Esophagus (tissue), 2 donors: ENCODE results near the gene ADAMTSL1. TPM values are rescaled to one million over a fixed set of nuclear protein-coding genes. Genes with fewer than 3 reads are reported as not detected.
A peak's percentile ranks its signal among the peaks of the same experiment; 100 is the strongest.

ENCODE experiments used
- H3K27ac ChIP-seq, 2 donors: one replicate each; pipeline ENCODE4 v1.5.1; 2013; ENCODE audit warnings: low read depth in 2 of 2, mild to moderate bottlenecking in 2 of 2, inconsistent platforms in 1 of 2, low read length in 1 of 2, moderate library complexity in 1 of 2
- H3K27me3 ChIP-seq, 2 donors: one replicate each; pipeline ENCODE4 v1.6.1; 2013; ENCODE audit warnings: low read length in 2 of 2, control low read depth in 1 of 2, mild to moderate bottlenecking in 1 of 2; ENCODE audit not compliant: insufficient read depth in 2 of 2, control insufficient read depth in 1 of 2
- H3K36me3 ChIP-seq, 2 donors: one replicate each; pipeline ENCODE4 v1.6.1; 2013; ENCODE audit warnings: low read length in 1 of 2; ENCODE audit not compliant: control insufficient read depth in 2 of 2, insufficient read depth in 2 of 2
- H3K4me1 ChIP-seq, 2 donors: one replicate each; pipeline ENCODE4 v1.6.1; 2013; ENCODE audit warnings: low read length in 1 of 2; ENCODE audit not compliant: control insufficient read depth in 2 of 2, insufficient read depth in 2 of 2
- H3K4me3 ChIP-seq, 2 donors: one replicate each; pipeline ENCODE4 v1.5.1; 2013; ENCODE audit warnings: low read length in 2 of 2, mild to moderate bottlenecking in 2 of 2, low read depth in 1 of 2, moderate library complexity in 1 of 2
- H3K9me3 ChIP-seq, 2 donors: one replicate each; pipeline ENCODE4 v1.6.1; 2013; ENCODE audit warnings: mild to moderate bottlenecking in 2 of 2, low read depth in 1 of 2, low read length in 1 of 2, moderate library complexity in 1 of 2; ENCODE audit not compliant: control insufficient read depth in 2 of 2, insufficient read depth in 1 of 2
- WGBS, 2 donors: extraction: QIAGEN DNeasy Blood & Tissue Kit; methylation state at CpG; one replicate each; pipeline ENCODE4 v1.1.7; 2013; 5-methylcytosine and 5-hydroxymethylcytosine counted together
- polyA plus RNA-seq, 2 donors: library from polyadenylated mRNA; stranded (reverse); fragments of 200-250 nt; gene quantifications; one replicate each; pipeline ENCODE4 v1.2.3, GENCODE V29; 2013
- donor health status: healthy with polysubstance abuse.
- donor health status: Bipolar disorder and iron deficiency.

Gene ADAMTSL1
- polyA plus RNA-seq, 2 donors: 1.2 to 1.8 TPM

GRCh38 chr9:18478501-18479361 lies 4.8 kb downstream of the ADAMTSL1 start:
- no peak overlapping the region for H3K27ac ChIP-seq
- H3K4me1 ChIP-seq: no peaks in the 10 kb centered on the region
- no peaks in the 10 kb centered on the region for H3K27me3 ChIP-seq
- no peak overlapping the region for H3K4me3 ChIP-seq
- 79 to 87% methylated on average over 7 of the region's 7 CpGs for WGBS, 2 donors
- H3K36me3 ChIP-seq: no peaks in the 10 kb centered on the region
- no peaks in the 10 kb centered on the region for H3K9me3 ChIP-seq

- WGBS, 2 donors: 70 to 75% methylated on average over 3 of the region's 3 CpGs
- H3K9me3 ChIP-seq: no peaks in the 10 kb centered on the region
- H3K4me1 ChIP-seq: no peaks in the 10 kb centered on the region
- no peaks in the 10 kb centered on the region for H3K27me3 ChIP-seq
- no peaks in the 10 kb centered on the region for H3K36me3 ChIP-seq
- H3K4me3 ChIP-seq: no peak overlapping the region
- no peak overlapping the region for H3K27ac ChIP-seq
These were observed 5.5 kb downstream of the ADAMTSL1 start for GRCh38 chr9:18479405-18479804.

- Histone ChIP-seq H3K4me3 (no peak overlapping the region), H3K27me3 (no peaks in the 10 kb centered on the region), H3K9me3 (no peaks in the 10 kb centered on the region), H3K4me1 (no peaks in the 10 kb centered on the region), H3K36me3 (no peaks in the 10 kb centered on the region), H3K27ac (no peak overlapping the region)
- 59 to 72% methylated on average over 3 of the region's 3 CpGs for WGBS, 2 donors
These were observed 6.7 kb downstream of the ADAMTSL1 start for GRCh38 chr9:18480662-18481093.

GRCh38 chr9:18482371-18482770 lies 8.4 kb downstream of the ADAMTSL1 start:
- 72 to 76% methylated on average over 2 of the region's 2 CpGs for WGBS, 2 donors
- no peak overlapping the region for H3K4me3 ChIP-seq

GRCh38 chr9:18485714-18486113 lies 11.8 kb downstream of the ADAMTSL1 start:
- Histone ChIP-seq H3K4me3 (no peak overlapping the region), H3K27me3 (no peaks in the 10 kb centered on the region), H3K4me1 (no peaks in the 10 kb centered on the region), H3K9me3 (no peaks in the 10 kb centered on the region), H3K27ac (no peak overlapping the region), H3K36me3 (no peaks in the 10 kb centered on the region)
- 78 to 86% methylated on average over 2 of the region's 2 CpGs for WGBS, 2 donors

More at GRCh38 chr9:18482371-18482770, 8.4 kb downstream of the ADAMTSL1 start:
- no peaks in the 10 kb centered on the region for H3K36me3 ChIP-seq
- no peaks in the 10 kb centered on the region for H3K9me3 ChIP-seq
- H3K4me1 ChIP-seq: no peaks in the 10 kb centered on the region
- no peak overlapping the region for H3K27ac ChIP-seq
- no peaks in the 10 kb centered on the region for H3K27me3 ChIP-seq

- no peak overlapping the region for H3K27ac ChIP-seq
- H3K9me3 ChIP-seq: no peaks in the 10 kb centered on the region
- H3K4me3 ChIP-seq: no peak overlapping the region
- 88 to 89% methylated on average over 7 of the region's 7 CpGs for WGBS, 2 donors
- H3K27me3 ChIP-seq: no peaks in the 10 kb centered on the region
- no peaks in the 10 kb centered on the region for H3K36me3 ChIP-seq
- no peaks in the 10 kb centered on the region for H3K4me1 ChIP-seq
These were observed 13.7 kb downstream of the ADAMTSL1 start for GRCh38 chr9:18487611-18488010.

- H3K9me3 ChIP-seq: no peaks in the 10 kb centered on the region
- no peaks in the 10 kb centered on the region for H3K4me1 ChIP-seq
- WGBS, 2 donors: 81 to 90% methylated on average over 2 of the region's 2 CpGs
- H3K27me3 ChIP-seq: no peaks in the 10 kb centered on the region
- H3K27ac ChIP-seq: no peak overlapping the region
- H3K36me3 ChIP-seq: no peaks in the 10 kb centered on the region
- no peak overlapping the region for H3K4me3 ChIP-seq
These were observed 14.9 kb downstream of the ADAMTSL1 start for GRCh38 chr9:18488886-18489285.

- WGBS, 2 donors: 72 to 75% methylated on average over 2 of the region's 2 CpGs
- no peak overlapping the region for H3K27ac ChIP-seq
- H3K4me1 ChIP-seq: no peaks in the 10 kb centered on the region
- H3K4me3 ChIP-seq: no peak overlapping the region
- no peaks in the 10 kb centered on the region for H3K36me3 ChIP-seq
- no peaks in the 10 kb centered on the region for H3K27me3 ChIP-seq
- no peaks in the 10 kb centered on the region for H3K9me3 ChIP-seq
These were observed 15.9 kb downstream of the ADAMTSL1 start for GRCh38 chr9:18489861-18490260.

GRCh38 chr9:18490641-18491370 lies 16.9 kb downstream of the ADAMTSL1 start:
- WGBS, 2 donors: 60 to 68% methylated on average over 7 of the region's 7 CpGs
- no peak overlapping the region for H3K4me3 ChIP-seq
- no peaks in the 10 kb centered on the region for H3K4me1 ChIP-seq
- H3K9me3 ChIP-seq: no peaks in the 10 kb centered on the region
- H3K27me3 ChIP-seq: no peaks in the 10 kb centered on the region
- no peaks in the 10 kb centered on the region for H3K36me3 ChIP-seq
- H3K27ac ChIP-seq: peak overlapping the region in 1 of 2 donors; percentile 26
